ENCODE data around the gene STAT3. TPM values are rescaled to one million over a fixed set of nuclear protein-coding genes. Genes with fewer than 3 reads are reported as not detected.

STAT3 gene
- total and polyA plus RNA-seq, 2 donors (not counting 1 experiment from before 2014, with no cell fraction given): 50.1 to 140 TPM

- 95% methylated on average over 4 of the region's 11 CpGs for WGBS (ENCODE audit: insufficient coverage)
Observed at GRCh38 chr17:42329025-42329976, 58.9 kb downstream of the STAT3 start.

More at GRCh38 chr17:42329025-42329976, 58.9 kb downstream of the STAT3 start:
- Histone ChIP-seq H3K27me3 (replicated peaks in 1 of 4; ENCODE audit: control extremely low read depth in 1 of 4, control insufficient read depth in 3 of 4, insufficient read depth in 4 of 4, low read length in 3 of 4) (no peaks in the 10 kb centered on the region), H3K79me2 (ENCODE audit: control insufficient read depth, insufficient read depth, low read length) (no peaks in the 10 kb centered on the region), H3K4me2 (replicated peaks; ENCODE audit: low read depth, low read length, poor library complexity, severe bottlenecking) (no peak overlapping the region), H3K9ac (ENCODE audit: low read length) (no peak overlapping the region), H3K4me3 (ENCODE audit: control extremely low read depth in 1 of 5, extremely low read depth in 1 of 5, insufficient read depth in 1 of 5, low read depth in 2 of 5, low read length in 4 of 5) (no peak overlapping the region), H2AFZ (ENCODE audit: insufficient read depth, low read depth, low read length, poor library complexity, severe bottlenecking) (no peak overlapping the region), H3K9me3 (ENCODE audit: control extremely low read depth in 1 of 3, control insufficient read depth in 2 of 3, insufficient read depth in 1 of 3, low read length in 2 of 3) (no peaks in the 10 kb centered on the region), H3K36me3 (replicated peaks in 1 of 2; ENCODE audit: control extremely low read depth in 1 of 2, control insufficient read depth in 1 of 2, extremely low read depth in 1 of 2, insufficient read depth in 2 of 2, low read length in 1 of 2) (peaks cover 15 to 59% of the 10 kb centered on the region in 2 experiments), H4K20me1 (ENCODE audit: control insufficient read depth, insufficient read depth, low read length, poor library complexity, severe bottlenecking) (no peaks in the 10 kb centered on the region), H3K27ac (ENCODE audit: low read length in 2 of 2) (no peak overlapping the region), H3K4me1 (ENCODE audit: control insufficient read depth in 2 of 2, insufficient read depth in 2 of 2, low read length in 2 of 2) (no peaks in the 10 kb centered on the region)
- ChIA-PET POLR2A (no interaction called here), CTCF (interaction anchor here (1.0 to 20.6 kb wide), 3 partner anchors 17 to 99 kb away, joined by 3 to 546 read pairs (median 8); no protein-coding TSS in a partner anchor)
- Mint-ChIP-seq H3K27me3 (no peaks in the 10 kb centered on the region), H3K4me1 (no peaks in the 10 kb centered on the region), H3K4me3 (no peak overlapping the region), H3K27ac (no peak overlapping the region), H3K9me3 (ENCODE audit: insufficient read depth) (no peaks in the 10 kb centered on the region)
- DNase-seq (no peak), ATAC-seq (ENCODE audit: low read depth) (no peak)
- TF ChIP-seq EZH2 (IDR thresholded peaks at IDR 0.05; ENCODE audit: borderline replicate concordance, insufficient read depth, low read depth, low read length, poor library complexity, severe bottlenecking): no peak
- no peak for TF ChIP-seq CTCF (IDR thresholded peaks at IDR 0.05)
- intact Hi-C loops (cut with micrococcal nuclease): no loop called here

All from B cell (primary cell).